ENCODE measurements around the gene ARID1B.
A peak's percentile ranks its signal among the peaks of the same experiment; 100 is the strongest.

ARID1B gene

DNA sequence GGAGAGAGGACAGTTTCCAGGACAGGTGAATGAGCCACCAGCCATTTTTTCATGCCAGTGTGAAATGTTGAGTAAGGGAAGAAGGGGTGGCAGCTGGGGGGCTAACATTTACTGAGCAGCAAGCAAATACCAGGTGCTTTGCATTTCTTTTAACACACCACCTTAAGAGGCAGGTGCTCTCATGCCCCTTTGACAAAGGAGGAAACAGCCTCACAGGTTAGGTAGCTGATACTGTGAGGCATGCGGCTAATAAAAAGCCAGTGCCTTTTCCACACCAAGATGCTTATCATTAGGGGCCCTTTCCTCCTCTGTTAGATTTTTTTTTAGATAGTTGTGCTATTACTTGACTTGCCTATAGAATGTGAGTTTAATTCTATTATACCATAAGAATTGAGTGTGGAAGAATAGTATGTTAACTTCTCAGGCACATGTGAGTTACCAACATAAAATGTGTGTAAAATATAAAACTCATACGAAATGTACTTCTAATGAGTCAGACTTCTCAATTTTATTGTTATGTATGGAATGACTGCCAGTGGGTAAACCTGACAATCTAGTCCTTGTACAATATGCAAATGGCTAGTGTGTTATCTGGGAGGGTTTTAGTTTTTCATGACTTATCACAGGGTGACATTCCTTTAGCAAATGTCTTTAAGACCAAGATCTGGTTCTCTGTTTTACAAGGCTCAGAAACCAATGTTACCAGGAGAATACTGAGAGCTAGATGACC lies 286.2 kb downstream of the ARID1B start:
- no peak for DNase-seq

DNA sequence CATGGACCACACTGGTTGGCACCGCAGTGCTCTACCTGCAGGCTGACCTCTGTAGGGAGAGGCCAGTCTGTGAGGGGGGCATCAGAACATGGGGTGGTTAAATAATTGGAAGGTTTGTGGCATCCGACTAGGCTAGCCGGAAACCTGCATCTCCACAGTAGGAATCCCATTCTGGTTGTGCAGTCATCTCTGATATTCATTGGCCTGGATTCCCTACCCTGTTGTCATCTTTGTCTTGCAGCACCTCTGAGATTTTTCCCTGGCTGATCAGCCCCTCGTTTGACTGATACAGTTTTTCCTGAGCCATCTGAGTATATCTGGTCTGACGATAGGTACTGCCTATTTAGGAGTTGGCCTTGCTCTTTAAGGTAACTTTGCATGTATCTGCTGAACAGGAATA lies 286.7 kb downstream of the ARID1B start:
- DNase-seq = no peak

DNA sequence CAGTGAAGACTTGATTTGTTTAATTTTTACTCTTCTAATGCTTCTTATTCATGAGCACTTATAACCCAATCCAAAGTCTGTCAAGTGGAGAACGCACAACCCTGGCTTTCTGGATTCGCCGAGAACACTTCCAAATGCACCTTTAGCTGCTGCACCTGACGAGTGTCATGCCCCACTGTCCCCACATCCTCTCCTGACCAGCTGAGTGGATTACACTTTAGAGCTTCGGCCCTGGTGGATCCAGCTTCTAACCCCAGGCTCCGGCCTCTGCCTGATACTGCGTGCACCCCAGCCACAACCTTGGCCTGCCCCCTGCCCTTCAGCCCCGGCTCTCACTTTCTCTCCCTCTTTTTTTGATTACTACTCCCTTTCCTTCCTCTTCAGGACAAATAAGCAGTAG lies 287.3 kb downstream of the ARID1B start:
- DNase-seq = no peak

DNA sequence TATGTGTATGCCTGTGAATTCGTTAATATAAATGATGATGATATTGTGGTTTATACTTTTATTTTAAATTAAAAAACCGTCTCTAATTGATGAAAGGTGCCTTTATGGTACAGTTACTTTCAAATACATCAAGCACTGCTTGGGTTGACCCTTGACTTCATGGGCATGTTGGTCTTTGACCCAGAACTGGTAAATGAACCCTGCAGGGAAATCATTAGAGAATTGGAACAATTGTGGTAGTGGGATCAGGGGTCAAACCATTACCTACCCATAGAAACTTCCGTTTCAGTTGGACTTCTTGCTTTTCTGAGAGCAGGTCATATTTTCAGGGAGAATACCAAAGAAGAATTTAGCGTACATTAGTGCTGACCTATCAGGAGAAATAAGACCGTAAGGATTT lies 288.2 kb downstream of the ARID1B start:
- no peak for DNase-seq

DNA sequence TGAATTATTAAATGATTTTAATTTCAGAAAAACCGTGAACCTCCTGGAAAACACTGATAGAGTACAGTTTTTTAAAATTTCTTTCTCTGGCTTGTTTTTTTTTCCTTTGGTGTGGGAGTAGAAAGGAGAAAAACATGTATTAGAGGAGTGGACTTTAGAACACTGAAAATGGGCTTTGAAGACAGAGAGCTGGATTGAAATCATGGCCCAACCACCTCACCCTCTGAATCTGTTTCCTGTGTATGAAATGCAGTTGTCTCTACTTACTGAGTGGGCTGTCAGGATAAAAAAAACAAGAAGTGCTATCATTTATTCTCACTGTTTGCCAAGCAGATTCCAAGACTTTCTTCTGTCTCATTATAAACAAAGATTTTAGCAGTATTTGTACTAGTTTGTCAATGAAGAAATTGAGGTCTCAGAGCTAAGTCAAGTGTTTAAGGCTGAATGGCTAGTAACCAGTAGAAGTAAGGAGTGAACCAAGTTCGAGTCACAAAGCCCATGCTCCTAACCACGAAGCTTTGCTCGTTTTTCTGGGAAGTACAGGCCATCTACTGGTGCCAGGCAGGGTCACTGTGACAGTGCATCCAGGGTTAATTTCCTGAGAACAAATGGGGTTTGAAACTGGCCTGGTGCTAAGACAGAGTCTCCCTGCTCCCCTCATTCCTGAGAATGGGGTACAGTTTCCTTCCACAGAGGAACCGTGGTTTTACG lies 289.8 kb downstream of the ARID1B start:
- DNase-seq = no peak

DNA sequence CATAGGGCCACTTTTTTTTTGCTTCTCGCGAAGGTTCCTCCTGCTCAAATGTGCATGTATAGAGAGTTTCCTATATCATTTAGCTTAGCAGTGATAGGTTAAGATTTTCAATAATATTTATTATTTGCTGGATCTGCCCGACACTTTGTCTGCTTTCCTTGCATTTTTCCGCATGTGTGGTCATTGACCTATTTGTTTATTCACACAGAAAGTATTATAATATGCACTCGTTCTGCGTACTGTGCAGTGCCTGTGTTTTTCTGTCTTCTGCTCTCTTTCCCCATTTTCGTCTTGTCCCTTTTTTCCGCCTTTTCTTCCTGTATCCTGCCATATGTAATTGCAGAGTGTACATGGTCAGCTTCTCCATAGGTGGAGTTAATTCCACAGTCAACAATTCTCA lies 290.3 kb downstream of the ARID1B start:
- no peak for DNase-seq

DNA sequence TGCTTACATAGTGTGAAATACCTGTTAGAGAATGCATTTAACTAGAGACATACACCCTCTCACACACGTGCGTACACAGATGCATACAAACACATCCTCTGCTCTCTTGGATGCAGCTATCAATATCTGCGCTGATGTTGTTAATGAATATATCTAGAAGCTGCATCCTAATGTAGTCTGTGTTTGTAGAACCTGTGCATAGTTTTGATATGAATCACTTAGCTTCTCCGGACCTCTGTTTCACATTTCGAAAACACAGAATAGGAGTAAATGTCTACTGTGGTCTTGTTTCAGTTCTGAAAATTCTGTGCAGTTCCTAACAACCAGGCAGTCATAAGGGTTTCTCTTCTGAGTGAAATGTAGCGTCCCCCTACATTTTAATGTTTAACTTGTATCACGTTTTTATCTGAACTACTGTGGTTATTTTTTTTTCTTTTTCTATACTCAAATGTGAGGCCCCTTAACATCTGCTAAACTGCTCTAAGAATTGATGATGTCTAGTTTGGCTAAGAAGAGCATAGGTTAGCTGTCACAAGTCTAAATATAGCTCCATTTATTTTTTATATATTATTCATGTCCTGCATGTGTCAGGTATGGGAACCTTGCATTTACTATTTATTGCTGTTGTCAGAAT lies 291.6 kb downstream of the ARID1B start:
- DNase-seq = no peak

DNA sequence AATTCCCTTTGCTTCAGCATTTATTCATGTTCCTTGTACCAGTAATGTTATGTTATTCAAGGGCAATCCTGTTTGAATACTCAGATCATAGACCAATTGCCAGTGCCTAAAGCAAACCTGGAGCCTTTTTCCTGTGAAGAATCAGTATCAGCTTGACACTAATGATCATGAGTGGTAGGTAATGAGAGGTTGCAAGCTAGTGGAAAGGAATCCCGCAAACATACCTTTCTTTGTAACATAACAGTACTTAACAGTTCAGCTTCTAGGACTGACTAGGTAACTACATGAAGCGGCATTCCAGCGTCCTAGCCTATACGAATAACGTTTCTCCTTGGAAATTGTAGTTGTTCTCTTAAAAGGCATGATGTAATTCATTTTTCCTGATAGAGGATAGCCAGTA lies 292.4 kb downstream of the ARID1B start:
- no peak for DNase-seq

DNA sequence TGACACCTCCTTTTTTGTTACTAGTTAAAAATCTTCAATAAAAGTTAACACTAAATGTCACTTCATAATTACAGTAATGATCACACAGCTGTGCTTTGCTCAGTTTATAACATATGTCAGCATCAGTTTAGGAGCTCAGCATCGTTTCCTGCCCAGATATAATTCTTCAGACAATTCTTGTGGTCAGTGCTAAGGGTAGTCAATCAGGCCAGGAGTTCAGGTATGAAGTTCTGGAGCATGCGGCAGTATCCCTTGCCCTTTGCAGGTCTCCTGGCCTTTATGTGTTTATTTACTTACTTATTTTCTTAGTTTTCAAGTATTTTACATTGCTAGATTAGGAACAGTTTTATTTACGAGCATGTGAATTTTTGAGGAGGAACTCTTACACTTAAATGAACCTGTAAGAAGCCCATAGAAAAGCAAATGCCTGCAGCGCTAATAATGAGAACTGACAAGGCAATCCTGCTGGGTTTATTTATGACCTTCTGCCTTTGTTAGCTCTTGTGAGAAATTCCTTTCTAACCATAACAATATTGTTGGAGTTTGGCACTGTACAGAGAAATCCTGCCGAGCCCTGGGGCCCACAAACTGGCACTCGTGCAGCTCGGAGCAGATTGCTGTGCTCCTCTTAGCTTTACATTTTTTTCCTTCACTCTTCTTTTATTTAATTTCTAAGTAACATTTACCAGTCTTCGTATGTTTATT lies 293.4 kb downstream of the ARID1B start:
- no peak for DNase-seq

DNA sequence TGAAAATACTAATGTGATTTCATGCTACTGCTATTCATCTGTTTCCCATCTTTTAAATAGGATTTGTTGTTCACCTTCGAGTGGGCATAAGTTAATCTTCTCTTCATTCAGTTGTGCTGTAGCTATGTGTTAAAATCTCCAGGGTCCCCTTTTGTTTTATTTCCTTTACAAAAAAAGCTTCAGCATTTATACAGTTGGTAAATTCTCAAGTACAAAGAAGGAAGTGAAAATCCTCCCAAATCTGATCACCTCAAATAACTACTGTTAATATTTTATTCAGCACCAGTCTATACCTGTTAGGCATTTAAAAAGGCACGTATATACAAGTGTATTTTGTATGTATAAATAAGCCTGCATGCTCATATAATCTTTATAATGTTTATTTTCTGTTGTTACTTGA lies 294.9 kb downstream of the ARID1B start:
- DNase-seq = no peak

DNA sequence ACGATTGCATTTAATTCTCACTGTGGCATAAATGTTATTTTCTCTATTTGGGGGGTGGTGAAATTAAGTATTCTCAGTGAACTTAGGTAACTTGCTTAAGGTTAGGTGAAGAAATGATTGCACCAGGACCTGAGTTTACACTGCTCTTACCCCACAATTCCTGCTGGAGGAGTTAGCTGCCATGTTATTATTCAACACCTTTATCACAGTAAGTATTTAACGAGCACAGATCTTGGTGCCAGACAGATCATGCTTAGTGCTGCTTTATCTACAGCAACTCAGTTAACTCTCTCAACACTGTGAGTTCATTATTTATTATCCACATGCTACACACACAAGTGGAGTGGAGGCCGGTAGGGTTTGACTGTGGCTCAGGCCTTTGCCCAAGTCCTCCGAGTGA lies 296.4 kb downstream of the ARID1B start:
- no peak for DNase-seq

DNA sequence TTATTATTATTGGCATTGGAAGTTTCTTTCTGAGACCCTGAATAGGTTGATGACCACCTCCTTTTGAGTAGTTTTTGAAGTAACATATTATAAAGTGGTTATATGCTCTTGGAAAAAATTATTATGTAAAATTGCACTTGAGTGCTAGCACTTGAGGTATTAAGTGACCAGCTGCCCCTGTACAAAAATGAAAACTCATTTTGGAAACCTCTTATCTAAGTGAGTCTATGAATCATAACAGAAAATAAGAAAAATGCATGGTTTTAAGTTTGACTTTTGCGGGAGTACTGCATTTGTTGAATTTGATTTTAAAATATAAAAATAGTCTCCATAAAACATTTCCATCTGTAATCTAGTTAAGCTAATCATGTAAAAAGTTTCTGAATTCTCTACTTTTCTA lies 297.8 kb downstream of the ARID1B start:
- DNase-seq = no peak

DNA sequence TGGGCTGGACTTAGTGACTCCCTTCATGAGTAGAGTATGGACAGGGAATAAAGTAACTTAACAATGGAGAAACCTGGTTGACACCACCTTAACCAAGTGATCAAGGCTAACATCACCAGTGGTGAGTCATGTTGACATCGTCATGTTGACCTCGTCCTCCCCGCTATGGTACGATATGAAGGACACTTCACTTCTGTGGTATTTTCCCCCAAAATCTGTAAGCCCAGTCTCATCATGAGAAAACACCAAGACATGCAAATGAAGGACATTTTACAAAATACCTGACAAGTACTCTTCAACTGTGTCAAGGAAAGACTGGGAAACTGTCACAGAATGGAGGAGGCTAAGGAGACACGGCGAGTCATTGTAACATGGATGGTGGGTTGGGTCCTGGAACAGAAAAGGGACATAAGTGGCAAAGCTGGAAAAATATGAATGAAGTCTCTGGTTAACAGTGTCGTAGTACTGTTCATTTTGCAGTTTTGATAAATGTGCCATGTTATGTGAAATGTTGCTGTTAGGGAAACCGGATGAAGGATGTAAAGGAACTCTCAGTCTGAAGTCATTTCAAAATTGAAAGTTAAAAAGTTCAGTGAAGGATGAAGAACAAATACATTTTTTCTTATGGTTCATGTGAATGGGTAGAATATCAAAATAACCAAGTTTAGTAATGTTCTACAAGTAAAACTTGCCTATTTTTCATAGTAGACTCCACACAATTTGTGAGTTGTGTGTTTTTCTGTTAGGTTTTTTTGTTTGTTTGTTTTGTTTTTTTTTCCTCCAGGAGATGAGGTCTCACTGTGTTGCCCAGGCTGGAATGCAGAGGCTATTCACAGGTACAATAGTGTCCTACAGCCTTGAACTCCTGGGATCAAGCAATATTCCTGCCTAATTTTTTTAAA lies 298.6 kb downstream of the ARID1B start:
- DNase-seq = peak; percentile 24

DNA sequence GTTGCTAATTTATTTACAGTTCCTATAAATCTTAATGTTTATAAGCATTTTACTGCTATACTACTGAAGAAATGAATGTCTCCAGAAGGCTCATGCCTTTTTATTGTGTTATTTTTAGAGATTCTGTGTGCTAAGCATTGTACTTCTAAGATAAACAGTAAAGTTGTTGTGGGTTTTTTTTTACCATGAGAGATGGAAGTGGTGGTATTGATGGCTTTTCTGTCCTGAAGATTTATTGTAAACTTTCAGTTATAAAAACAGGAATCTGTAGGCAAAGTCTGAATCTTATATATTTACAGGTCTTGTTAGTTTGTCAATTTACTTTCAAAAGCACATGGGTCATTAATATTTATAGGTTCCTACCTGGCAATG lies 299.3 kb downstream of the ARID1B start:
- DNase-seq = no peak

DNA sequence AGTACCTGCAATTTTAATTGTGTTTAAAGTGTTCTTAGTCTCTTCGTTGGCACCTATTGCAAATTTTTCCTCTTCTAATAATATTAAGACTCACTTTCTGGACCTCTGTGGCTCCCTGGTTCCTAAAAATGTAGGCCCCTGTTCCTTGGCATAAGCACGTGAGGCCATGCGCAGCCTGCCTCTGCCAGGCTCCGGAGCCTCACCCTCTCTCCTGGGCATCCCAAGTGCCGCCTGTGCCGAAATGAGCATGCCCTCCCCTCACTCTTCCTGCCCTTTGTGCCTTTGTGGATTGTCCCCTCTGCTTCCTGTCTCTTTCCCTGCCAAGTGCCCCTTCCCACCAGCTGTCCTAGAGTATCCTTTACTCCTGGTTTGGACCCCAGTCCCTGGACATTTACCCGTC lies 300.1 kb downstream of the ARID1B start:
- DNase-seq = no peak

DNA sequence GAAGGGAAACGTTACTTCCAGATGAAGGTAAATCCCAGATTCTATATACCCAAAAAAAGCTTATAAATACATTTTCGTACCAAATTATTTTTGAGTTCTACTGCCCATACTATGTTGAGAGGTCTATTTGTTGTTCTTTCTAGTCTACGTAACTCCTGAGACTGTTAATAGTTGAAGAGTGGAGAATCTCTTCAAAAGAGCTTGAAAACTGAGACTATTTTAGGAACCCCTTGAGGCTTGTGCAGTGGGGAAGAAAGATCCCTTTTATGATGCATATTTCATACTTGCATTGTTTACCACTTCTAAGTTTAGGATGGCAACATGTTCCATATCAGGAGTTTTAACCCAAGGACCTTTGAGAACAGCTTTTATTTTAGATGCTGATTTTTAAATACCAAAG lies 301.1 kb downstream of the ARID1B start:
- no peak for DNase-seq

DNA sequence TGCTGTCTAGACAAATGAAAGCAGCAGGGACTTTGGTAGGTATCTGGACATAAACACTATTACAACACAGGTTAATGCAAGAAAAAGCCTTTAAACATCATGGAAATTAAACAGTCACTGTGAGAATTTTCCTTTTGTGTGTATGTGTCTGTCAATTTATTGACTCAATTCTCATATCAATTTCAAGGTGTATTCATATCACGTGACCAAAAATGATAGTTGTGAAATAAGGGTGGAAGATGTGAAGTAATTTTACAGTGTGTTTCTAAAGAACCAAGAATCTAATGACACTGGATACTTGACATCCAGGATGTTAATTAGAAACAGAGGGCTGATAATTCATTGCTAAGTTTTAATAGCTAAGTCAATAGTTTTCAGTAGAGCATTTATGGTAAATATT lies 302.1 kb downstream of the ARID1B start:
- DNase-seq = no peak

DNA sequence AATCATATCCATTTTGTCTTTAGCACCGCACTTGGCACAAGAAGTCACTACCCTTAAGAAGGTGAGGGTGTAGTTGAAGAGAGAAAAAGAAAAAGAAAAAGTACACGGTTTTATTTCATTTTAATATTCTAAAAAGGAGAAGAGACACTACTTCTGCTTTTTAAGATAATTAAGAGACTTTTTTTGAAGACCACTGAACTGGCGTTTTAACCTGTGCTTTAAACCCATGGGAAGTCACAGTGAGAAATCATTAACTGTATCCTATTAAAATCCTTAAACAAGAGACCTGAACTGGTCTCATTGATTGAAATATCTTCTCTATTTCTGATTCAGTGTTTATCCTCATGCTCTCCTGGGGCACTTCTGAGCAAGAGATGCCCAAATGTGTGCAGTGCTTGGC lies 302.6 kb downstream of the ARID1B start:
- no peak for DNase-seq

DNA sequence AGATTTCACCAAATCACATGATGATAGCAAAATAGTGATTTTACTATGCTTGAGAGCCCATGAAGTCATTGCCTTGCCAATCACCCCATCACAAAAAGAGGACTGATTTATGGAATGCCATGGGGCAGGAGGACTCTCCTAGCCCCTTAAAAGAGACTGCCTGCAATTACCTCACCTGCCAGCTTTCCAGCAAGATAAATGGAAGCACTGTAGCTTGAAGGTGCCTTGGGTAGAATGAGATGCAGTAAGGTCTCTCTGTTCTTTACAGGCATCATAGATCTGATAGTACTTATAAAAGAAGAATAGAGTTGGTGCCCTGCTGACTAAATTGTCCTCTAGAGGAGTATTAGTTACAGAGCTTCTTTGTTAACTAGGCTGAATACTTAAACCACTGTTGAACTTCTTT lies 303.8 kb downstream of the ARID1B start:
- no peak for DNase-seq

DNA sequence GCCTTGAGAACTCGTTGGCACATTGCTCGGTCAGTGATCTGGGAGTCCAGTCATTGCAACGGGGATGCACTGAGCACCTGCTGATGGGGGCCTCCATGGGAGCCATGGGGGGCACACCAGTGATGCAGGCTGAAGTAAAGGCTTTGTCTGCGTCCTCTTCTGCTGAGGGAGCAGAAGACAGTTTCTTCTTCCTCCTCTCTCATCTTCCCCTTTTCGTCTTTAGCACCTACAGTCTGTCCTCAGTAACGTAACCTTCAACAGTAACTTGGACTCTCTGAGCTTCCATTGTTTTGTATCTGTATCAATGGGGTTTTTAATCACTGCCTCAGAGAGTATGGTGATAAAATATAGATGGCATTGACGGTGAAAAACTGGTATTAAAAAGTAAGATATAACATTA lies 306.2 kb downstream of the ARID1B start:
- DNase-seq = no peak

DNA sequence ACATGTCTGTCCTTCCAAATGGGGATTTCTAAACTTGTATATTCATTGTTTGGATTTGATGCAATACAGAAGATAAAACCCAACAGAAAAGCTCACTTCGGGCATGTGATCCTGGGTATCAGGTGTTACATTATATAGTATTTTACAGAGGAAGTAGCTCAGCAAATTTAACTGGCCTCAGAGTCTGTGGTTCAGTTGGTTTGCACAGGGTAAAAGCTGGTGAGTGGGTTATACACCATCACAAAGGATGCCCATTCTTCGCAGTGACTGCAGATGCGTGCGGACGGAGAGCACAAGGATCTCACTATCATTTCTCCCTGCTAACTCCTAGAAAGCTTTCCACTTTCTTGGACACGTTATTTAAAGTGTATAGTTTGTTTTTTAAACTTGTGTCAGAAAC lies 309.5 kb downstream of the ARID1B start:
- DNase-seq = no peak

DNA sequence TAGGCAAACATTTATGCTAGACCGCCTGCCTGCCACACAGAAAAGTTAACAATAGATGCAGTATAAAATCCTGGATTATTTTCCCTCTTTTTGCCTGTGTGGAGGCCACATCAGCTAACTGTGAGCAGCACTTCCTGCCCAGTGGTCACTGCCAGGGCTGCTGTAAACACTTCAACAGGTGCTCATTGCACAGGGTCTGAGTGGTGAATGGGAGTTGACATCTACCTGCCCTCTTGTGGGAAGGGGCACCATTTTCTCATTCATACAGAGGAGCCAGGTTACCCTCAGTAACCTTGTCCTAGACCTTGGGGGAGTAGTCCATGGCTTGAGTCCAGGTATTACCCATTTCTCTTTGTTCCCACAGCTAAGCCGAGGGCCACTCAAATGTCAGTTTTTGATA lies 310.8 kb downstream of the ARID1B start:
- DNase-seq = no peak

DNA sequence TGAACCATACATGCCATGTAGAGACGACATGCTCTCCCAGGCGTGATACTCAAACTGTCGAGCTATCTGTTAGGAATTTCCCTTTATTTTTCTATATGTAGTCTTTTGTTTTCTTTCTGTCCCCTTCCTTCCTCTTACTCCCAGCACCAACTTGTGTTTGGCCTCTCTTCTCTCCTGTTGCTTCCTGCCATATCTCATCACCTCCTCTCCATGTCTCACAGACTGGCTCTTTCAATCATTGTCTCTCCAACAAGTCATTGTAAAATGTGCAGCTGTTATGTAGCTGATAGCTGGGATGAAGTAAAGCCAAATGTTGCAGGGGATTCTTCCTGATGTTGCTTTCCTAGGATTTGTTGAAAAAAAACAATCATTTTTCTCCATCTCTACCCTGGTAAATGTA lies 311.7 kb downstream of the ARID1B start:
- DNase-seq = no peak

Measured in CD4-positive, alpha-beta T cell treated with Interleukin-4 for 4 hours (primary cell).